HEK293 (cell line): ENCODE results near the gene TTC39A.
A peak's percentile ranks its signal among the peaks of the same experiment; 100 is the strongest.

Experiments used
- BCL6B ChIP-seq: fragments of 450-650 bp; formaldehyde crosslinking; IDR thresholded peaks from 2 replicates; pipeline ENCODE4 v1.5.1; 2017; ENCODE audit warnings: missing biosample characterization, missing genetic modification characterization
- GLIS2 ChIP-seq: fragments of 450-650 bp; formaldehyde crosslinking; IDR thresholded peaks from 2 replicates; pipeline ENCODE4 v1.5.1; 2016; ENCODE audit warnings: missing biosample characterization, missing genetic modification characterization
- KLF1 ChIP-seq: fragments of 450-650 bp; formaldehyde crosslinking; IDR thresholded peaks from 2 replicates; pipeline ENCODE4 v1.5.1; 2016; ENCODE audit warnings: missing biosample characterization, missing genetic modification characterization
- SETDB1 ChIP-seq: IDR thresholded peaks from one replicate; pipeline ENCODE4 v1.6.1; 2017; ENCODE audit warnings: mild to moderate bottlenecking, low read length, moderate library complexity, mixed read lengths; ENCODE audit not compliant: insufficient read length
- SP3 ChIP-seq: fragments of 450-650 bp; formaldehyde crosslinking; IDR thresholded peaks from 2 replicates; pipeline ENCODE4 v1.5.1; 2016; ENCODE audit warnings: missing biosample characterization, missing genetic modification characterization
- ZBTB20 ChIP-seq: fragments of 450-650 bp; formaldehyde crosslinking; IDR thresholded peaks from 2 replicates; pipeline ENCODE4 v1.5.1; 2016; ENCODE audit warnings: missing biosample characterization, missing genetic modification characterization
- ZBTB21 ChIP-seq: fragments of 450-650 bp; formaldehyde crosslinking; IDR thresholded peaks from 2 replicates; pipeline ENCODE4 v1.5.1; 2017; ENCODE audit warnings: missing biosample characterization, missing genetic modification characterization
- ZBTB6 ChIP-seq: fragments of 450-650 bp; formaldehyde crosslinking; IDR thresholded peaks from 2 replicates; pipeline ENCODE4 v1.5.1; 2017; ENCODE audit warnings: missing biosample characterization, missing genetic modification characterization
- ZNF140 ChIP-seq: fragments of 450-650 bp; formaldehyde crosslinking; IDR thresholded peaks from 2 replicates; pipeline ENCODE4 v1.5.1; 2016; ENCODE audit warnings: missing biosample characterization, missing genetic modification characterization
- ZNF184 ChIP-seq: fragments of 450-650 bp; IDR thresholded peaks from 2 replicates; pipeline ENCODE4 v1.5.1; 2018; ENCODE audit warnings: missing biosample characterization, mild to moderate bottlenecking, missing genetic modification characterization
- ZNF2 ChIP-seq: fragments of 450-650 bp; formaldehyde crosslinking; IDR thresholded peaks from 2 replicates; pipeline ENCODE4 v1.5.1; 2016; ENCODE audit warnings: missing biosample characterization, missing genetic modification characterization
- ZNF280C ChIP-seq: fragments of 450-650 bp; formaldehyde crosslinking; IDR thresholded peaks from 2 replicates; pipeline ENCODE4 v1.5.1; 2016; ENCODE audit warnings: missing biosample characterization, missing genetic modification characterization
- ZNF366 ChIP-seq: fragments of 450-650 bp; formaldehyde crosslinking; conservative IDR thresholded peaks from 2 replicates; pipeline ENCODE4 v1.5.1; 2016; ENCODE audit warnings: missing biosample characterization, missing genetic modification characterization
- ZNF416 ChIP-seq: fragments of 450-650 bp; formaldehyde crosslinking; IDR thresholded peaks from 2 replicates; pipeline ENCODE4 v1.5.1; 2016; ENCODE audit warnings: missing biosample characterization, missing genetic modification characterization
- ZNF426 ChIP-seq: fragments of 450-650 bp; formaldehyde crosslinking; IDR thresholded peaks from 2 replicates; pipeline ENCODE4 v1.5.1; 2017; ENCODE audit warnings: missing biosample characterization, missing genetic modification characterization, mild to moderate bottlenecking, inconsistent platforms, moderate library complexity
- ZNF518A ChIP-seq: fragments of 450-650 bp; formaldehyde crosslinking; conservative IDR thresholded peaks from 2 replicates; pipeline ENCODE4 v1.5.1; 2016; ENCODE audit warnings: low read depth, missing biosample characterization, missing genetic modification characterization
- ZNF548 ChIP-seq: fragments of 450-650 bp; formaldehyde crosslinking; IDR thresholded peaks from 2 replicates; pipeline ENCODE4 v1.5.1; 2016; ENCODE audit warnings: missing biosample characterization, missing genetic modification characterization
- ZNF580 ChIP-seq: fragments of 450-650 bp; formaldehyde crosslinking; IDR thresholded peaks from 2 replicates; pipeline ENCODE4 v1.5.1; 2016; ENCODE audit warnings: missing biosample characterization, missing genetic modification characterization
- ZNF654 ChIP-seq: fragments of 450-650 bp; formaldehyde crosslinking; IDR thresholded peaks from 2 replicates; pipeline ENCODE4 v1.5.1; 2016; ENCODE audit warnings: low read depth, missing biosample characterization, missing genetic modification characterization
- ZNF660 ChIP-seq: fragments of 450-650 bp; IDR thresholded peaks from 2 replicates; pipeline ENCODE4 v1.5.1; 2018; ENCODE audit warnings: missing biosample characterization, mild to moderate bottlenecking, missing genetic modification characterization
- ZNF670 ChIP-seq: fragments of 450-650 bp; formaldehyde crosslinking; IDR thresholded peaks from 2 replicates; pipeline ENCODE4 v1.5.1; 2016; ENCODE audit warnings: missing biosample characterization, missing genetic modification characterization, low read depth
- ZNF777 ChIP-seq: fragments of 450-650 bp; formaldehyde crosslinking; IDR thresholded peaks from 2 replicates; pipeline ENCODE4 v1.5.1; 2017; ENCODE audit warnings: missing biosample characterization, missing genetic modification characterization, borderline replicate concordance
- ZNF791 ChIP-seq: fragments of 450-650 bp; formaldehyde crosslinking; IDR thresholded peaks from 2 replicates; pipeline ENCODE4 v1.5.1; 2016; ENCODE audit warnings: missing biosample characterization, missing genetic modification characterization
- TF ChIP-seq, protein P1 (sequence below): sonication (generic); formaldehyde crosslinking; IDR thresholded peaks from 2 replicates; pipeline ENCODE4 v1.8.1; 2022; ENCODE audit warnings: mild to moderate bottlenecking, moderate library complexity, missing genetic modification reagents
- TF ChIP-seq, protein P2 (sequence below): fragments of 450-650 bp; formaldehyde crosslinking; IDR thresholded peaks from 2 replicates; pipeline ENCODE4 v1.5.1; 2017; ENCODE audit warnings: missing biosample characterization, missing genetic modification characterization

The TTC39A gene

DNA sequence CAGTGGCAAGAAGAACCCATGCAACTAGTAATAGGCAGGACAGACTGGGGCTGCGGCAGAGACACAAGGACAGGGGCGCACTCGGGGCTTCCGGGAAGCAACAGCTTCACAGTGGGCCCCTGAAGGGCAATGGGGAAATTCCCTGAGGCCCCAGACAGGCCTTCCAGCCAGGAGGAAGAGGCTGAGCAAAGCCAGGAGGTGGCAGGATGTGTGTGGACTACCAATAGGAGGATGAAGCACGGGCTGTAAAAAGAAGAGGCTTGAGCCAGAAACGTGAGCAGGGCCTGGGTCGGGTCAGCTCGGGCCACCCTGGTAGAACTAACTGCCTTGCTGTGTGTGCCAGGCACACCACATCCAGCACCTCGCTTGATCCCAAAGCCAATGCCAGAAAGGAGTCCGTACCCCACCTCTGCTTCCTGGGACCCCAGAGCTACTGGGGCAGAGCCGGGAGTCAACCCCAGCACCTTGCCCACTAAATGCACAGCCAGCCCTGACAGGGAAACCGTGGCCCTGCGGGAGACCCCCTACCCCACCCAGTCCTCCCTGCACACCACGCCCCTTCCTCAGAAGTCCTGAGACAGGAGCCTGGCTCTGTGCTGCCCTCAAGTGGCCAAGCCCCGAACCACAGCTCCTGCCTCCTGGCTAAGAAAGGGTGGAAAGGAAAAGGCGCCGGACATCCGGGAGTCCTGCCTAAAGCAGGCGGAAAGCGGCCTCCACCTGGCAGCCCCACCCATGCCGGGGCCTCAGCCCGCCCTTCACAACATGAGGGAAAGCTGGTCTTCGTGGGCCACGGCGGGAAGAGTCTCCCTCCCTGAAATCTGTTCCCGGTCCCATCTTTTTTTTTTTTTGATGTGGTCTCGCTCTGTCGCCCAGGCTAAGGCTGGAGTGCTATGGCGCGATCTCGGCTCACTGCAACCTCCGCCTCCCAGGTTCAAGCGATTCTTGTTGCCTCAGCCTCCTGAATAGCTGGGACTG is 33.7 kb downstream of the TTC39A start (continued):
- TF ChIP-seq ZBTB6 (no peak), ZNF548 (tag by site-specific recombination) (no peak), KLF1 (tag by site-specific recombination) (peak; percentile 73), SP3 (tag by site-specific recombination) (0 out of 2 replicates have a peak, but pooled peaks have one; percentile 34), ZNF140 (no peak), ZNF184 (no peak), ZNF670 (tag by site-specific recombination) (no peak), ZNF777 (tag by site-specific recombination) (no peak), ZNF416 (no peak), BCL6B (tag by site-specific recombination) (no peak), ZNF791 (tag by site-specific recombination) (no peak), ZNF518A (tag by site-specific recombination) (peak; percentile 59), ZNF2 (0 out of 2 replicates have a peak, but pooled peaks have one; percentile 14), GLIS2 (tag by site-specific recombination) (peak; percentile 68), ZBTB20 (no peak), ZNF366 (tag by site-specific recombination) (0 out of 2 replicates have a peak, but pooled peaks have one; percentile 36), ZNF654 (tag by site-specific recombination) (peak; percentile 67), SETDB1 (no peak), ZNF660 (tag by site-specific recombination) (0 out of 2 replicates have a peak, but pooled peaks have one; percentile 58), ZNF280C (no peak), ZNF580 (tag by site-specific recombination) (no peak), ZNF426 (no peak), ZBTB21 (0 out of 2 replicates have a peak, but pooled peaks have one; percentile 27)
- TF ChIP-seq, protein P1, sequence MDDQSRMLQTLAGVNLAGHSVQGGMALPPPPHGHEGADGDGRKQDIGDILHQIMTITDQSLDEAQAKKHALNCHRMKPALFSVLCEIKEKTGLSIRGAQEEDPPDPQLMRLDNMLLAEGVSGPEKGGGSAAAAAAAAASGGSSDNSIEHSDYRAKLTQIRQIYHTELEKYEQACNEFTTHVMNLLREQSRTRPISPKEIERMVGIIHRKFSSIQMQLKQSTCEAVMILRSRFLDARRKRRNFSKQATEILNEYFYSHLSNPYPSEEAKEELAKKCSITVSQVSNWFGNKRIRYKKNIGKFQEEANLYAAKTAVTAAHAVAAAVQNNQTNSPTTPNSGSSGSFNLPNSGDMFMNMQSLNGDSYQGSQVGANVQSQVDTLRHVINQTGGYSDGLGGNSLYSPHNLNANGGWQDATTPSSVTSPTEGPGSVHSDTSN = 0 out of 2 replicates have a peak, but pooled peaks have one; percentile 36
- TF ChIP-seq, protein P2, sequence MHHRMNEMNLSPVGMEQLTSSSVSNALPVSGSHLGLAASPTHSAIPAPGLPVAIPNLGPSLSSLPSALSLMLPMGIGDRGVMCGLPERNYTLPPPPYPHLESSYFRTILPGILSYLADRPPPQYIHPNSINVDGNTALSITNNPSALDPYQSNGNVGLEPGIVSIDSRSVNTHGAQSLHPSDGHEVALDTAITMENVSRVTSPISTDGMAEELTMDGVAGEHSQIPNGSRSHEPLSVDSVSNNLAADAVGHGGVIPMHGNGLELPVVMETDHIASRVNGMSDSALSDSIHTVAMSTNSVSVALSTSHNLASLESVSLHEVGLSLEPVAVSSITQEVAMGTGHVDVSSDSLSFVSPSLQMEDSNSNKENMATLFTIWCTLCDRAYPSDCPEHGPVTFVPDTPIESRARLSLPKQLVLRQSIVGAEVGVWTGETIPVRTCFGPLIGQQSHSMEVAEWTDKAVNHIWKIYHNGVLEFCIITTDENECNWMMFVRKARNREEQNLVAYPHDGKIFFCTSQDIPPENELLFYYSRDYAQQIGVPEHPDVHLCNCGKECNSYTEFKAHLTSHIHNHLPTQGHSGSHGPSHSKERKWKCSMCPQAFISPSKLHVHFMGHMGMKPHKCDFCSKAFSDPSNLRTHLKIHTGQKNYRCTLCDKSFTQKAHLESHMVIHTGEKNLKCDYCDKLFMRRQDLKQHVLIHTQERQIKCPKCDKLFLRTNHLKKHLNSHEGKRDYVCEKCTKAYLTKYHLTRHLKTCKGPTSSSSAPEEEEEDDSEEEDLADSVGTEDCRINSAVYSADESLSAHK = no peak
